Measurements from ENCODE around the gene RAP1B.

Gene RAP1B

DNA sequence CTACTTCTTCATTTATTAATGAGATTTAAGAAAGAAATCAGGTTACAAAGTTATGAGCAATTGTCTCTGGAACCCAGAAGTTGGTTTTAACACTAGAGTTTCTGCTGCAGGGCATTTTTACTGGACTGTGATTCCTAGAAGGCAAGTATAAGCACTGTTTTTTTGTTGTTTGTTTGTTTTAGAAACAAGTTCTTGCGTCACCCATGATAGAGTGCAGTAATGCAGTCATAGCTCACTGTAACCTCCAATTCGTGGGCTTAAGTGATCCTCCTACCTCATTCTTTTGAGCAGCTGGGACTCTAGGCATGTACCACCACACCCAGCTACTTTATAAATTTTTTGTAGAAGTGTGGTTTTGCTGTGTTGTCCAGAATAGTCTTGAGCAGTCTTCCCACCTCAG lies 25.6 kb downstream of the RAP1B start:
- TF ChIP-seq, protein P1, sequence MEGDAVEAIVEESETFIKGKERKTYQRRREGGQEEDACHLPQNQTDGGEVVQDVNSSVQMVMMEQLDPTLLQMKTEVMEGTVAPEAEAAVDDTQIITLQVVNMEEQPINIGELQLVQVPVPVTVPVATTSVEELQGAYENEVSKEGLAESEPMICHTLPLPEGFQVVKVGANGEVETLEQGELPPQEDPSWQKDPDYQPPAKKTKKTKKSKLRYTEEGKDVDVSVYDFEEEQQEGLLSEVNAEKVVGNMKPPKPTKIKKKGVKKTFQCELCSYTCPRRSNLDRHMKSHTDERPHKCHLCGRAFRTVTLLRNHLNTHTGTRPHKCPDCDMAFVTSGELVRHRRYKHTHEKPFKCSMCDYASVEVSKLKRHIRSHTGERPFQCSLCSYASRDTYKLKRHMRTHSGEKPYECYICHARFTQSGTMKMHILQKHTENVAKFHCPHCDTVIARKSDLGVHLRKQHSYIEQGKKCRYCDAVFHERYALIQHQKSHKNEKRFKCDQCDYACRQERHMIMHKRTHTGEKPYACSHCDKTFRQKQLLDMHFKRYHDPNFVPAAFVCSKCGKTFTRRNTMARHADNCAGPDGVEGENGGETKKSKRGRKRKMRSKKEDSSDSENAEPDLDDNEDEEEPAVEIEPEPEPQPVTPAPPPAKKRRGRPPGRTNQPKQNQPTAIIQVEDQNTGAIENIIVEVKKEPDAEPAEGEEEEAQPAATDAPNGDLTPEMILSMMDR (IDR thresholded peaks at IDR 0.05): no peak

DNA sequence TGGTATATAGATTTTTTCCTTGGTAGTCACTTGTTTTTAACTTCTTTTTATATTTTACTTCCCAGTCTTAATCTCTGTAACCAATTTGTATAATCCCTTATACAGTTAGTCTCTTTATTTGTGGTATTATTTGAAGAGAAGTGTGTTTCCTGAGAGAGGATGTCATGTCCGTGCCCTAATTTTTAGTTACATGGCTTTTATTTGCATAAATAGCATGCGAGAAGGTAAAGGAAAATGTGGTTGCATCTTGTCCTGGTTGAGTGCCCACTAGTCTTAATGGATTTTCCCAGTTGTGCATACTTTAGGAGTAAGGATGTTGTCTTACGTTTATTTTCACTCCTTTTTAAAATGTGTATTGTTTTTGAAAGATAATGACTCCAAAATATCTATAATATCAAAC lies 27.5 kb downstream of the RAP1B start:
- TF ChIP-seq, protein P1 (IDR thresholded peaks at IDR 0.05): no peak

GRCh38 chr12:68638721-68639395 lies 28.2 kb downstream of the RAP1B start:
- TF ChIP-seq, protein P1 (IDR thresholded peaks at IDR 0.05): no peak

GRCh38 chr12:68639396-68639767 lies 28.7 kb downstream of the RAP1B start:
- TF ChIP-seq, protein P1 (IDR thresholded peaks at IDR 0.05): no peak

DNA sequence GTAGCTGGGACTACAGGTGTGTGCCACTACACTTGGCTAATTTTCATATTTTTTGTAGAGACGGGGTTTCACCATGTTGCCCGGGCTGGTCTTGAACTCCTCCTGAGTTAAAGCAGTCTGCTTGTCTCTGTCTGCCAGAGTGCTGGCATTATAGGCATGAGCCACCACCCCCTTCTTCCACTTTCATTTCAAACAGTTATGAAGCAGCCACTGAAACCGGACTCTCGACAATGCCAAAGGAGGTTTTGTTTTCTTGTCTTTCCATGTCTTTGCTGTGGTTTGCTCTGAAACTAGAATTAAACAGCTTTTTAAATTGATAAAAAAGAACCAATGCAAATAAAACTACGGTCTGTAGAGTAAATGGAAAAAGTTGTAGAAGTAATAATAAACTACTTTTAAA lies 30.4 kb downstream of the RAP1B start:
- TF ChIP-seq, protein P1 (IDR thresholded peaks at IDR 0.05): no peak

DNA sequence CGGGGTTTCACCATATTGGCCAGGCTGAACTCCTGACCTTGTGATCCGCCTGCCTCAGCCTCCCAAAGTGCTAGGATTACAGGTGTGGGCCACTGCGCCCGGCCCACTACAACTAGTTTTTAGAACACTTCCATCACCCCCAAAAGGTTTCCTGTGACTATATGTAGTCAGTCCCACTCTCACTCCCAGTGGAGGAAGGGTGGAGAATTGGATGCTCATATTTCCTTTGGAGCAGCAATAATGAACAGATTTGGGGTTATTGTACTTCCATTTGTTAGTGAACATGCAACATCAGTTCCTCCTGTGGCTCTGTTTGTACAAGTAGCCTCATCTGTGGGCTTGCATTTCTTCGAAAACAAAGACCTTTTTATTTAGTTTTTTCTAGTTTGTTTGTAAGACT lies 35.8 kb downstream of the RAP1B start:
- TF ChIP-seq, protein P1 (IDR thresholded peaks at IDR 0.05): no peak

DNA sequence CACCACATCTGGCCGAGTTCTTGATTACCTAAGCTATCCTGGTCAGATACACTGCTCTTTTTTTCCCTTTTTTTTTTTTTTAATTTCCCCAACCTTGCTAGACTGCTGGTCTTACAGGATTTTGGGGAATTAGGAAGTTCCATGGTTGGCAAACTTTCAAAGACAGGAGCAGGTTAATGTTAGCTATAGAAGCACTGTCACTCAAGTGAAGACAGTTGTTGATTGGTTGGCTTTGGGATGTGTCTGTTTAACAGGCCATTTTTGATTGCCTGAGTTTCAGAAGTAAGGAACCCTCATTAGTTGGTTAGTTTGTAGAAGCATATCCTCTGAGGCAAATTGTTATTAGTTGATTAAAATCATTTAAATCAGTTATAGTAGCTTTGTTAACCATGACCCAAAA lies 36.8 kb downstream of the RAP1B start:
- TF ChIP-seq, protein P1 (IDR thresholded peaks at IDR 0.05): no peak

GRCh38 chr12:68648179-68648578 lies 37.5 kb downstream of the RAP1B start:
- TF ChIP-seq, protein P1 (IDR thresholded peaks at IDR 0.05): no peak
